Adipocyte (in vitro differentiated cells): Measurements from ENCODE around the gene DDX3Y.

Source experiments
- DNase-seq: peaks from one replicate; pipeline ENCODE4 v3.0.0-alpha.2; 2015; ENCODE audit warnings: low read depth
- H3K27me3 ChIP-seq: replicated peaks from 2 replicates; pipeline ENCODE4 v1.7.0; 2013; ENCODE audit warnings: mild to moderate bottlenecking, low read length, moderate library complexity; ENCODE audit not compliant: control insufficient read depth, insufficient read depth
- H3K36me3 ChIP-seq: 2 replicates; pipeline ENCODE4 v1.7.0; 2013; ENCODE audit warnings: low read length, mild to moderate bottlenecking, moderate library complexity; ENCODE audit not compliant: control insufficient read depth, insufficient read depth, severe bottlenecking
- H3K4me1 ChIP-seq: 2 replicates; pipeline ENCODE4 v1.7.0; 2013; ENCODE audit warnings: mild to moderate bottlenecking, low read length, moderate library complexity; ENCODE audit not compliant: control insufficient read depth, insufficient read depth
- H3K4me3 ChIP-seq: 2 replicates; pipeline ENCODE4 v1.7.0; 2013; ENCODE audit warnings: mild to moderate bottlenecking, low read length, moderate library complexity
- H3K9ac ChIP-seq: 2 replicates; pipeline ENCODE4 v1.7.0; 2013; ENCODE audit warnings: mild to moderate bottlenecking, low read length, moderate library complexity
- H3K9me3 ChIP-seq: 2 replicates; pipeline ENCODE4 v1.7.0; 2013; ENCODE audit warnings: mild to moderate bottlenecking, low read length, moderate library complexity; ENCODE audit not compliant: control insufficient read depth

DDX3Y gene

GRCh38 chrY:12904618-12905516 is at the start of gene DDX3Y:
Gene DDX3Y, plus strand, starts transcription at chrY:12904868. Its CDS starts 69 bp downstream, at chrY:12904937.
- Histone ChIP-seq H3K36me3 (no peaks in the 10 kb centered on the region), H3K27me3 (no peaks in the 10 kb centered on the region), H3K4me1 (no peaks in the 10 kb centered on the region), H3K9ac (no peak within 1 kb of the TSS), H3K4me3 (no peak within 1 kb of the TSS), H3K9me3 (no peaks in the 10 kb centered on the region)
- no peak for DNase-seq

- H3K9ac ChIP-seq = no peak overlapping the region
Measured at GRCh38 chrY:12855791-12856275, 48.8 kb upstream of the DDX3Y start.

GRCh38 chrY:12867960-12868359 is 36.7 kb upstream of the DDX3Y start:
- H3K36me3 ChIP-seq = no peaks in the 10 kb centered on the region
- no peaks in the 10 kb centered on the region for H3K27me3 ChIP-seq
- DNase-seq = no peak
- H3K9ac ChIP-seq = no peak overlapping the region
- H3K4me3 ChIP-seq = no peak overlapping the region
- H3K9me3 ChIP-seq = no peaks in the 10 kb centered on the region
- no peaks in the 10 kb centered on the region for H3K4me1 ChIP-seq

More at GRCh38 chrY:12855791-12856275, 48.8 kb upstream of the DDX3Y start:
- no peak overlapping the region for H3K4me3 ChIP-seq
- no peaks in the 10 kb centered on the region for H3K4me1 ChIP-seq
- no peaks in the 10 kb centered on the region for H3K9me3 ChIP-seq
- no peaks in the 10 kb centered on the region for H3K36me3 ChIP-seq
- H3K27me3 ChIP-seq = no peaks in the 10 kb centered on the region
- no peak for DNase-seq

- no peaks in the 10 kb centered on the region for H3K36me3 ChIP-seq
- no peaks in the 10 kb centered on the region for H3K27me3 ChIP-seq
- H3K4me1 ChIP-seq = no peaks in the 10 kb centered on the region
- no peaks in the 10 kb centered on the region for H3K9me3 ChIP-seq
- no peak overlapping the region for H3K4me3 ChIP-seq
- no peak overlapping the region for H3K9ac ChIP-seq
- DNase-seq = no peak
Measured at GRCh38 chrY:12896973-12897372, 7.7 kb upstream of the DDX3Y start.

GRCh38 chrY:12898604-12899003 is 6.1 kb upstream of the DDX3Y start:
- DNase-seq = no peak
- no peaks in the 10 kb centered on the region for H3K36me3 ChIP-seq
- no peaks in the 10 kb centered on the region for H3K4me1 ChIP-seq
- H3K27me3 ChIP-seq = no peaks in the 10 kb centered on the region
- no peaks in the 10 kb centered on the region for H3K9me3 ChIP-seq
- H3K9ac ChIP-seq = no peak overlapping the region
- H3K4me3 ChIP-seq = no peak overlapping the region

- Histone ChIP-seq H3K4me3 (no peak overlapping the region), H3K4me1 (no peaks in the 10 kb centered on the region), H3K9me3 (no peaks in the 10 kb centered on the region)
Measured at GRCh38 chrY:12905517-12905872, 827 bp downstream of the DDX3Y start.

GRCh38 chrY:12905895-12906294 is 1.2 kb downstream of the DDX3Y start:
- no peaks in the 10 kb centered on the region for H3K9me3 ChIP-seq
- H3K4me3 ChIP-seq = no peak overlapping the region
- H3K27me3 ChIP-seq = no peaks in the 10 kb centered on the region
- DNase-seq = no peak
- H3K4me1 ChIP-seq = no peaks in the 10 kb centered on the region
- no peaks in the 10 kb centered on the region for H3K36me3 ChIP-seq
- no peak overlapping the region for H3K9ac ChIP-seq

More at GRCh38 chrY:12905517-12905872, 827 bp downstream of the DDX3Y start:
- no peak for DNase-seq
- H3K9ac ChIP-seq = no peak overlapping the region
- no peaks in the 10 kb centered on the region for H3K27me3 ChIP-seq
- no peaks in the 10 kb centered on the region for H3K36me3 ChIP-seq

- DNase-seq = no peak
- H3K9ac ChIP-seq = no peak overlapping the region
- H3K27me3 ChIP-seq = no peaks in the 10 kb centered on the region
- H3K4me1 ChIP-seq = no peaks in the 10 kb centered on the region
- no peaks in the 10 kb centered on the region for H3K36me3 ChIP-seq
- H3K9me3 ChIP-seq = no peaks in the 10 kb centered on the region
- H3K4me3 ChIP-seq = no peak overlapping the region
Measured at GRCh38 chrY:12913541-12913940, 8.9 kb downstream of the DDX3Y start.

- no peak overlapping the region for H3K4me3 ChIP-seq
- no peak for DNase-seq
- H3K4me1 ChIP-seq = no peaks in the 10 kb centered on the region
- no peaks in the 10 kb centered on the region for H3K27me3 ChIP-seq
- H3K9me3 ChIP-seq = no peaks in the 10 kb centered on the region
- H3K9ac ChIP-seq = no peak overlapping the region
- H3K36me3 ChIP-seq = no peaks in the 10 kb centered on the region
Measured at GRCh38 chrY:12928043-12928442, 23.4 kb downstream of the DDX3Y start.

GRCh38 chrY:12941725-12942687 is 37.3 kb downstream of the DDX3Y start:
- Histone ChIP-seq H3K9me3 (no peaks in the 10 kb centered on the region), H3K4me3 (no peak overlapping the region), H3K27me3 (no peaks in the 10 kb centered on the region), H3K9ac (no peak overlapping the region), H3K36me3 (no peaks in the 10 kb centered on the region), H3K4me1 (no peaks in the 10 kb centered on the region)
- DNase-seq = no peak
